A549 treated with AZD9567 at 1 μM for 4 hours (cell line): ENCODE data around the gene SULT1A4. TPM values are rescaled to one million over a fixed set of nuclear protein-coding genes. Genes with fewer than 3 reads are reported as not detected.

ENCODE experiments used
- total RNA-seq: library from RNA; stranded (reverse); fragments of 200-300 nt; extraction: Qiagen RNA extraction; gene quantifications from 5 replicates; pipeline ENCODE4 v1.2.3, GENCODE V29; 2022; ENCODE audit not compliant: insufficient read depth

SULT1A4 gene
- total RNA-seq, result 6.9 to 39.3 TPM (median 29.0 TPM) in 5 replicates

DNA sequence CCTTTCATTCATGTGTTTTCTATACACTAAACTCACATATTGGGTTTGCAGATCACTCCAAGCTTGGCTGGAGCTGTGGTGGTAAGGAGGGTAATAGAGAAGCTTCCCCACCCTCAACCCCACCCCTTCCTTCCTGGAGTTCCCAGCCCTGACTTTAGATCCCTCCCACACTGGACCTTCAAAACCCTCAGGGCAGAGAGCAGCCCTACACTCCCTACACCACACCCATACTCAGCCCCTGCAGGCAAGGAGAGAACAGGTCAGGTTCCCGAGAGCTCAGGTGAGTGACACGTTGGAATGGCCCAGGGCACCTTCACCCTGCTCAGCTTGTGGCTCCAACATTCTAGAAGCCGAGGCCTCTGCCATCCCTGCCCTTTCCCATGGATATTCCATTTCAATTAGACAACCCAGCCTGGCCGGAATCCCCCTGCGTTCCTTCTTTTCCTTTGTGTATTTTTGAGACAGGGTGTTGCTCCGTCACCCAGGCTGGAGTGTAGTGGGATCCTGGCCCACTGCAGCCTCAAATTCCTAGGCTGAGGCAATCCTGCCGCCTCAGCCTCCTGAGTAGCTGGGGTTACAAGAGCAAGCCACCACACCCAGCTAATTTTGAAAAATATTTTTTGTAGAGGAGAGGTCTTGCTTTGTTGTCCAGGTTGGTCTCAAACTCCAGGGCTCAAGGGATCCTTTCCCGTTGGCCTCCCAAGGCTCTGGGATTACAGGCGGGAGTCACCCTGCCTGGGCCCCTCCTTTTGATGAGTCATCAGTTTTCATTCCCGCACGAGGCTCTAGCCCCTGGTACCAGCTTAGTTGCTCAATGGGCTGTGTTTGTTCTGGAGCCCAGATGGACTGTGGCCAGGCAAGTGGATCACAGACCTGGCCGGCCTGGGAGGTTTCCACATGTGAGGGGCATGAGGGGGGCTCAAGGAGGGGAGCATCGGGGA lies at the start of gene SULT1A4:
SULT1A4 (plus strand) TSS at position 208 of the 941 bp plus-strand sequence. CDS start 1,473 bp downstream, outside the sequence.

DNA sequence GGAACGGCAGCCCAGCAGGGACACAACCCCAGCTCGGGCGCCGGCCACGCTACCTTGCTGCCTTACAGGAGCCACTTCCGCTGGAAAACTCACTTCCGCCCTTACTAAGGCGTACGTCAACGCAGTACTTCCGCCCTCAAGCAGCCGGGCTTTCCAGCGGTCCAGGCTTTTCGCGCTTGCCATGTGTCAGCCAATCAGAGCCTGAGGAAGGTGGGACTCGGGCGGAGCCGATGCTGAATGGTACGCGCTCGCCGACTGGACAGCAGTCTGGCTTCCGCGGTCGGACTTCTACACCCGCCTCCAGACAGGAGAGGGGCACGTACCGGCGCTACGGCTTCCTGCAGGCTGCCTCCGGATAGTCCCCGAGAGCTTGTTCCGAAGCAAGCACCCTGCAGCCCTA lies 5.4 kb upstream of the SULT1A4 start, which contains the start of the genes BOLA2 and SLX1B:
BOLA2 (minus strand) TSS at position 83 of the 400 bp plus-strand sequence. CDS start 98 bp downstream, outside the sequence.
SLX1B (plus strand) TSS at position 265 of the 400 bp plus-strand sequence.

DNA sequence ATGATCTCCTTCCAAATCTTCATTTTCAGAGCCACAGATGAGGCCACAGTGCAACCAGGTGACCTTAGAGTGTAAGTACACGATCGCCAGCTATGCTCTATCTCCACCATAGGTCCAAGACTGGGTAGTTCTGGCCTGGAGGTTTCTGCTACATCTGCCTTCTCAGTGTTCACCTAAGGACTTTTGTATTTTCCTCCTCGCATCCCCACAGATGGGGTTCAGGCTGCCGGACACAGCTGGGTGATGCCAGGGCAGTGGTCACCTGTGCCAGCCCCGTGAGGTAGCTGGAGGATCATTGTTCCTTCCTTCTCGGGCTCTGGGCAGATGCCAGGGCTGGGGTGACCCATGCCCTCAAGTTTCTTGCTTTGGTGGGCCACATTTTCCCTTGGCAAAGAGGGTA lies 46.6 kb downstream of the SULT1A4 start, which contains the start of gene NPIPB12:
NPIPB12 (minus strand) TSS at position 101 of the 400 bp plus-strand sequence.

Other genes with a start within 250 kb of the SULT1A4 start
- 1.4 to 2.6 TPM (median 1.7 TPM) in 5 replicates for gene NPIPB11, start 53.2 kb upstream of the SULT1A4 start, total RNA-seq
- gene BOLA2, start 5.6 kb upstream of the SULT1A4 start, total RNA-seq, result 14.2 to 29.8 TPM (median 27.3 TPM) in 5 replicates
- gene SLX1B, start 5.4 kb upstream of the SULT1A4 start, total RNA-seq, result 64.6 to 95.3 TPM (median 82.5 TPM) in 5 replicates
- gene NPIPB12, start 46.5 kb downstream of the SULT1A4 start, total RNA-seq, result 29.9 to 42.1 TPM (median 32.5 TPM) in 5 replicates
- 0.05 TPM in 1 of 5 replicates, not detected in the others for gene SPN, start 203.3 kb downstream of the SULT1A4 start, total RNA-seq
- 0.59 to 1.3 TPM (median 1.1 TPM) in 4 of 5 replicates, not detected in the other for gene QPRT, start 219.3 kb downstream of the SULT1A4 start, total RNA-seq